GM19193 (cell line): ENCODE results near the gene CPNE4.

ENCODE experiments used
- POLR2A ChIP-seq: IDR thresholded peaks from 4 replicates; pipeline ENCODE4 v1.6.1; 2011; ENCODE audit not compliant: insufficient read depth, insufficient read length; ENCODE audit errors: extremely low read depth

The CPNE4 gene

GRCh38 chr3:131616719-131617118 lies 418.1 kb downstream of the CPNE4 start:
- no peak for TF ChIP-seq POLR2A

GRCh38 chr3:131612745-131613144 lies 422.1 kb downstream of the CPNE4 start:
- TF ChIP-seq POLR2A: no peak

GRCh38 chr3:131610174-131610573 lies 424.6 kb downstream of the CPNE4 start:
- TF ChIP-seq POLR2A: no peak

GRCh38 chr3:131608741-131609140 lies 426.1 kb downstream of the CPNE4 start:
- TF ChIP-seq POLR2A: no peak

GRCh38 chr3:131608296-131608695 lies 426.5 kb downstream of the CPNE4 start:
- no peak for TF ChIP-seq POLR2A

GRCh38 chr3:131605916-131606315 lies 428.9 kb downstream of the CPNE4 start:
- TF ChIP-seq POLR2A: no peak

GRCh38 chr3:131602011-131602779 lies 432.6 kb downstream of the CPNE4 start:
- TF ChIP-seq POLR2A: no peak

GRCh38 chr3:131597816-131598215 lies 437.0 kb downstream of the CPNE4 start:
- TF ChIP-seq POLR2A: no peak

- TF ChIP-seq POLR2A: no peak
Observed at GRCh38 chr3:131596884-131597283, 437.9 kb downstream of the CPNE4 start.

GRCh38 chr3:131591394-131592014 lies 443.3 kb downstream of the CPNE4 start:
- no peak for TF ChIP-seq POLR2A

- no peak for TF ChIP-seq POLR2A
Observed at GRCh38 chr3:131586277-131586676, 448.5 kb downstream of the CPNE4 start.

- no peak for TF ChIP-seq POLR2A
Observed at GRCh38 chr3:131582438-131582837, 452.4 kb downstream of the CPNE4 start.

- no peak for TF ChIP-seq POLR2A
Observed at GRCh38 chr3:131568460-131568859, 466.4 kb downstream of the CPNE4 start.

- TF ChIP-seq POLR2A: no peak
Observed at GRCh38 chr3:131564812-131565211, 470.0 kb downstream of the CPNE4 start.

GRCh38 chr3:131561511-131561910 lies 473.3 kb downstream of the CPNE4 start:
- TF ChIP-seq POLR2A: no peak

- no peak for TF ChIP-seq POLR2A
Observed at GRCh38 chr3:131560795-131561194, 474.0 kb downstream of the CPNE4 start.
